ENCODE measurements around the gene CDK5RAP2.
"Not testable (repeated sequence)": the region's sequence is repeated elsewhere in the genome, so short reads cannot be mapped to it uniquely, and the experiment has no call there.

CDK5RAP2 gene

GRCh38 chr9:120515996-120516395 lies 64.0 kb downstream of the CDK5RAP2 start:
- not testable (repeated sequence) for DNase-seq (ENCODE audit: low read depth, low spot score)

GRCh38 chr9:120515481-120515880 lies 64.5 kb downstream of the CDK5RAP2 start:
- not testable (repeated sequence) for DNase-seq (ENCODE audit: low read depth, low spot score)

GRCh38 chr9:120514405-120514804 lies 65.6 kb downstream of the CDK5RAP2 start:
- DNase-seq (ENCODE audit: low read depth, low spot score): no peak

GRCh38 chr9:120513825-120514396 lies 66.1 kb downstream of the CDK5RAP2 start:
- no peak for DNase-seq (ENCODE audit: low read depth, low spot score)

GRCh38 chr9:120510816-120511215 lies 69.2 kb downstream of the CDK5RAP2 start:
- no peak for DNase-seq (ENCODE audit: low read depth, low spot score)

- DNase-seq (ENCODE audit: low read depth, low spot score): no peak
These were observed 71.9 kb downstream of the CDK5RAP2 start for GRCh38 chr9:120507936-120508510.

GRCh38 chr9:120505186-120505585 lies 74.8 kb downstream of the CDK5RAP2 start:
- DNase-seq (ENCODE audit: low read depth, low spot score): no peak

- DNase-seq (ENCODE audit: low read depth, low spot score): no peak
These were observed 79.2 kb downstream of the CDK5RAP2 start for GRCh38 chr9:120500733-120501132.

GRCh38 chr9:120497865-120498264 lies 82.1 kb downstream of the CDK5RAP2 start:
- not testable (repeated sequence) for DNase-seq (ENCODE audit: low read depth, low spot score)

- DNase-seq (ENCODE audit: low read depth, low spot score): not testable (repeated sequence)
These were observed 83.5 kb downstream of the CDK5RAP2 start for GRCh38 chr9:120496438-120496837.

GRCh38 chr9:120490888-120491595 lies 88.9 kb downstream of the CDK5RAP2 start:
- no peak for DNase-seq (ENCODE audit: low read depth, low spot score)

- DNase-seq (ENCODE audit: low read depth, low spot score): no peak
These were observed 93.1 kb downstream of the CDK5RAP2 start for GRCh38 chr9:120486835-120487234.

GRCh38 chr9:120486347-120486746 lies 93.6 kb downstream of the CDK5RAP2 start:
- no peak for DNase-seq (ENCODE audit: low read depth, low spot score)

GRCh38 chr9:120485788-120486187 lies 94.2 kb downstream of the CDK5RAP2 start:
- no peak for DNase-seq (ENCODE audit: low read depth, low spot score)

GRCh38 chr9:120484162-120484561 lies 95.8 kb downstream of the CDK5RAP2 start:
- no peak for DNase-seq (ENCODE audit: low read depth, low spot score)

GRCh38 chr9:120482424-120483186 lies 97.4 kb downstream of the CDK5RAP2 start:
- no peak for DNase-seq (ENCODE audit: low read depth, low spot score)

- DNase-seq (ENCODE audit: low read depth, low spot score): no peak
These were observed 98.1 kb downstream of the CDK5RAP2 start for GRCh38 chr9:120481846-120482245.

- DNase-seq (ENCODE audit: low read depth, low spot score): no peak
These were observed 98.7 kb downstream of the CDK5RAP2 start for GRCh38 chr9:120481248-120481647.

GRCh38 chr9:120480707-120481106 lies 99.3 kb downstream of the CDK5RAP2 start:
- no peak for DNase-seq (ENCODE audit: low read depth, low spot score)

- no peak for DNase-seq (ENCODE audit: low read depth, low spot score)
These were observed 101.8 kb downstream of the CDK5RAP2 start for GRCh38 chr9:120478208-120478607.

GRCh38 chr9:120477534-120478001 lies 102.4 kb downstream of the CDK5RAP2 start:
- no peak for DNase-seq (ENCODE audit: low read depth, low spot score)

GRCh38 chr9:120475341-120475740 lies 104.6 kb downstream of the CDK5RAP2 start:
- DNase-seq (ENCODE audit: low read depth, low spot score): no peak

All from activated naive CD8-positive, alpha-beta T cell treated with anti-CD3 and anti-CD28 coated beads, Interleukin-2, amount 50 U/mL, for 16 hours (primary cell).